Kidney epithelial cell (primary cell): ENCODE measurements around the gene GGPS1. TPM values are rescaled to one million over a fixed set of nuclear protein-coding genes. Genes with fewer than 3 reads are reported as not detected.
"Not testable (repeated sequence)": the region's sequence is repeated elsewhere in the genome, so short reads cannot be mapped to it uniquely, and the experiment has no call there.

ENCODE experiments used
- DNase-seq: peaks from one replicate; pipeline ENCODE4 v3.0.0-alpha.2; 2010; ENCODE audit warnings: low read depth
- H3K27me3 ChIP-seq: 2 replicates; pipeline ENCODE4 v1.6.0; 2011; ENCODE audit warnings: low read length; ENCODE audit not compliant: control insufficient read depth, insufficient read depth
- H3K36me3 ChIP-seq: 2 replicates; pipeline ENCODE4 v1.5.1; 2011; ENCODE audit warnings: low read length; ENCODE audit not compliant: control insufficient read depth, insufficient read depth
- H3K4me3 ChIP-seq: 2 replicates; pipeline ENCODE4 v1.5.1; 2011; ENCODE audit warnings: low read depth, mild to moderate bottlenecking, control low read depth, low read length
- total RNA-seq: library from RNA; depleted of rRNA; stranded (reverse); fragments of >200 nt; gene quantifications from 2 replicates; pipeline ENCODE4 v1.2.3, GENCODE V29; 2015
- TF ChIP-seq, protein P1 (sequence below): IDR thresholded peaks from 2 replicates; pipeline ENCODE4 v1.5.1; 2011; ENCODE audit warnings: mild to moderate bottlenecking, moderate library complexity, low read length, control low read depth, inconsistent platforms; ENCODE audit not compliant: insufficient read depth, poor library complexity, severe bottlenecking

GGPS1 gene
- total RNA-seq, 1 donor from 2014 or later: 34.9 TPM

DNA sequence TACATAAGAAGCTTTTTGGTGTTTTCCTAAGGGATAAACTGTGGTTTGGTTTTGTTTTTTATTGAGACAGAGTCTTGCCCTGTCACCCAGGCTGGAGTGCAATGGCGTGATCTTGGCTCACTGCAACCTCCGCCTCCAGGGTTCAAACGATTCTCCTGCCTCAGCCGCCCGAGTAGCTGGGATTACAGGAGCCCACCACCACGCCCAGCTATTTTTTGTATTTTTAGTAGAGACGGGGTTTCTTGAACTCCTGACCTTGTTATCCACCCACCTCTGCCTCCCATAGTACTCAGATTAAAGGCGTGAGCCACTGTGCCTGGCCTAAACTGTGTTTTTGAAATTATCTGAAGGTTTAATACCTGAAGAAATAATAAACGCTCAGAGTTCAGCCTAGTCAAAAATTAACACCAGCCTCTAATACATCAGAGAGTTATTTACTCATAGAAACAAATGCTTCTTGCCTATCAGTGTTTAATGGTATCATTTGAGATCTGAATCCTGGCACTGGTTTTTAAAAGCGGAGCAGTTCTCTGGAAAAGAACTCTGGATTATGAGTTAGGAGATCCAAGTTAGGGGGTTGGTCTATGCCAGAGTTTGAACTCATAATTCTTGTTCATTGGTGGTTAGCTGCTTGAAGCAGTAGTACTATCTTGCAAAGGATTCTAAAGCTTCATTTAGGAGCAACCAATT lies 29.1 kb upstream of the GGPS1 start:
- no peak for DNase-seq

GRCh38 chr1:235302143-235302542 lies 26.2 kb upstream of the GGPS1 start:
- no peak for DNase-seq

More for the DNA sequence above, 29.1 kb upstream of the GGPS1 start:
- Histone ChIP-seq H3K27me3 (no peaks in the 10 kb centered on the region), H3K4me3 (no peak overlapping the region), H3K36me3 (no peaks in the 10 kb centered on the region)
- TF ChIP-seq, protein P1, sequence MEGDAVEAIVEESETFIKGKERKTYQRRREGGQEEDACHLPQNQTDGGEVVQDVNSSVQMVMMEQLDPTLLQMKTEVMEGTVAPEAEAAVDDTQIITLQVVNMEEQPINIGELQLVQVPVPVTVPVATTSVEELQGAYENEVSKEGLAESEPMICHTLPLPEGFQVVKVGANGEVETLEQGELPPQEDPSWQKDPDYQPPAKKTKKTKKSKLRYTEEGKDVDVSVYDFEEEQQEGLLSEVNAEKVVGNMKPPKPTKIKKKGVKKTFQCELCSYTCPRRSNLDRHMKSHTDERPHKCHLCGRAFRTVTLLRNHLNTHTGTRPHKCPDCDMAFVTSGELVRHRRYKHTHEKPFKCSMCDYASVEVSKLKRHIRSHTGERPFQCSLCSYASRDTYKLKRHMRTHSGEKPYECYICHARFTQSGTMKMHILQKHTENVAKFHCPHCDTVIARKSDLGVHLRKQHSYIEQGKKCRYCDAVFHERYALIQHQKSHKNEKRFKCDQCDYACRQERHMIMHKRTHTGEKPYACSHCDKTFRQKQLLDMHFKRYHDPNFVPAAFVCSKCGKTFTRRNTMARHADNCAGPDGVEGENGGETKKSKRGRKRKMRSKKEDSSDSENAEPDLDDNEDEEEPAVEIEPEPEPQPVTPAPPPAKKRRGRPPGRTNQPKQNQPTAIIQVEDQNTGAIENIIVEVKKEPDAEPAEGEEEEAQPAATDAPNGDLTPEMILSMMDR: no peak

GRCh38 chr1:235304549-235305451 lies 23.6 kb upstream of the GGPS1 start:
- Histone ChIP-seq H3K4me3 (no peak overlapping the region), H3K36me3 (no peaks in the 10 kb centered on the region), H3K27me3 (no peaks in the 10 kb centered on the region)
- TF ChIP-seq, protein P1: no peak
- no peak for DNase-seq

More at GRCh38 chr1:235302143-235302542, 26.2 kb upstream of the GGPS1 start:
- TF ChIP-seq, protein P1: no peak
- Histone ChIP-seq H3K4me3 (no peak overlapping the region), H3K27me3 (no peaks in the 10 kb centered on the region), H3K36me3 (no peaks in the 10 kb centered on the region)

DNA sequence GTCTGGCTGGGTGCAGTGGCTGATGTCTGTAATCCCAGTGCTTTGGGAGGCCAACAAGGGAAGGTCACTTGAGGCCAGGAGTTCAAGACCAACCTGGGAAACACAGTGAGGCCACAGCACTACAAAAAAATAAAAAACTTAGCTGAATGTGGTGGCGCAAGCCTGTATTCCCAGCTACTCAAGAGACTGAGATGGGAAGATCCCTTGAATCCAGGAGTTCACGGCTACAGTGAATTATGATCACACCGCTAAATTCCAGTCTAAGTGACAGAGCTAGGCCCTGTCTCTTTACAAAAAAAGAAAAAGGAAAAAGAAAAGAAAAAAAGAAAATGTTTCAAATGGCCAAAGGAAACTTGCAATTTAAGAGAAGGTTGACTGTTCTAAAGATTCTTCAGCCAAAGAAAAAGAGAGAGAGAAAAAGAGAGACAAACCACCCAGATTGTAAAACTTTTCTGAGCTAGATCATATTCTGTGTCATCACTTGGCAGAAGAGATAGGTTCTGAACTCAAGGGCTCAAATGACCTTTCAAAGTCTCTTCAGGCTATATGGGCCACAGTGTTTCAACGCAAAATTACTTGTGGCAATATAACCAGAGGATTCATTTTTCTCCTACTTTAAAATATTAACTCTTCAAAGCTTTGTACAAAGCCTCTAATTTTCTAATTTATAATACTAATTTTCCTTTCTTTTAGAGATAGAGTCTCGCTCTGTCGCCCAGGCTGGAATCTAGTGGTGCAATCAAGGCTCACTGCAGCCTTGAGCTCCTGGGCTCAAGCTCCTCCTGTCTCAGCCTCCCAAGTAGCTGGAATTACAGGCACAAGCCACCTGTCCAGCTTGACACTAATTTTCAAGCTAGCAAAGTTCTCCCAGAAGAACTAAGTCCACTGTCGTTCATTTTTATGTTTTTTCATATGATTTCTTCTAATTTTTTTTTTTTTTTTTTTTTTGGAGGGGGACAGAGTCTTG lies 20.9 kb upstream of the GGPS1 start:
- Histone ChIP-seq H3K4me3 (no peak overlapping the region), H3K36me3 (no peaks in the 10 kb centered on the region), H3K27me3 (no peaks in the 10 kb centered on the region)
- TF ChIP-seq, protein P1: no peak
- DNase-seq: no peak

- DNase-seq, H3K27me3 ChIP-seq, H3K36me3 ChIP-seq, H3K4me3 ChIP-seq: not testable (repeated sequence)
Observed at GRCh38 chr1:235309206-235309605, 19.2 kb upstream of the GGPS1 start.
